Epithelial cell of proximal tubule (primary cell): ENCODE data around the gene AFMID. TPM values are rescaled to one million over a fixed set of nuclear protein-coding genes. Genes with fewer than 3 reads are reported as not detected.
A peak's percentile ranks its signal among the peaks of the same experiment; 100 is the strongest.

Experiments
- DNase-seq: peaks from one replicate; pipeline ENCODE4 v3.0.0-alpha.2; 2011; ENCODE audit warnings: low read depth
- H3K4me3 ChIP-seq: 2 replicates; pipeline ENCODE4 v1.5.1; 2011; ENCODE audit warnings: low read depth, mild to moderate bottlenecking, low read length
- CTCF ChIP-seq: conservative IDR thresholded peaks from 2 replicates; pipeline ENCODE4 v1.5.1; 2012; ENCODE audit warnings: low read depth, mild to moderate bottlenecking, low read length
- total RNA-seq: library from RNA; depleted of rRNA; stranded (reverse); fragments of >200 nt; gene quantifications from 2 replicates; pipeline ENCODE4 v1.2.3, GENCODE V29; 2015

AFMID gene
- total RNA-seq, 1 donor from 2014 or later = 47.2 TPM

- TF ChIP-seq CTCF = no peak
- DNase-seq = no peak
- no peak overlapping the region for H3K4me3 ChIP-seq
These were observed 15.5 kb downstream of the AFMID start for GRCh38 chr17:78202666-78203065.

GRCh38 chr17:78204387-78205123 is 17.4 kb downstream of the AFMID start:
- no peak for TF ChIP-seq CTCF
- H3K4me3 ChIP-seq = no peak overlapping the region
- DNase-seq = no peak

GRCh38 chr17:78205124-78205775 is 18.1 kb downstream of the AFMID start:
- H3K4me3 ChIP-seq = no peak overlapping the region
- DNase-seq = no peak
- TF ChIP-seq CTCF = no peak

GRCh38 chr17:78206298-78206697 is 19.1 kb downstream of the AFMID start:
- no peak for DNase-seq
- no peak overlapping the region for H3K4me3 ChIP-seq
- TF ChIP-seq CTCF = peak; percentile 20

- H3K4me3 ChIP-seq = no peak overlapping the region
- no peak for DNase-seq
- no peak for TF ChIP-seq CTCF
These were observed 21.3 kb downstream of the AFMID start for GRCh38 chr17:78208486-78208885.

GRCh38 chr17:78210111-78210510 is 22.9 kb downstream of the AFMID start:
- no peak for TF ChIP-seq CTCF
- no peak for DNase-seq
- H3K4me3 ChIP-seq = no peak overlapping the region

- no peak for TF ChIP-seq CTCF
- no peak overlapping the region for H3K4me3 ChIP-seq
- DNase-seq = no peak
These were observed 23.9 kb downstream of the AFMID start for GRCh38 chr17:78211032-78211431.
